Measurements from ENCODE around the gene HECTD2. TPM values are rescaled to one million over a fixed set of nuclear protein-coding genes. Genes with fewer than 3 reads are reported as not detected.

The HECTD2 gene
- total RNA-seq, 2 experiments from 2014 or later = 0.16 to 0.78 TPM

DNA sequence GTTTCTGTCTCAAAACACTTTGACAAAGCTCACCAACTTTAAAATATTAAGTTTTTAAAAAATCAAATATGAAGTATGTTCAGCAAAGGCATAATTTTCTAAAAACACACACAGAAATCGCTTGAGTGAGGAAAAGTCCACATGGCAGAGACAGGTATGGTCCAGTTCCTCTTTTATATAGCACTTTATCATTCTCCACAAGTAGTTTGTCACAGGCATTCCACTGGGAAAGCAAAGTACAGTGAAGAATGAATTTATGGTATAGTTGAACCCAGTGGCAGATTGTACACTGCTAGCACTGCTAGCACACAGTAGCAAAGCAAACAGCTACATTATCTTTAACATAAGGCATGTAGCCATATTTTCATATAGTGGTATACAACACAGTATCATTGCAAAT lies 102.3 kb downstream of the HECTD2 start:
- H4K20me1 ChIP-seq (ENCODE audit: insufficient read depth, low read length) = no peaks in the 10 kb centered on the region
- no peak overlapping the region for H3K27ac ChIP-seq (ENCODE audit: low read depth, low read length, poor library complexity, severe bottlenecking)
- ChIA-PET POLR2A (no interaction called here), CTCF (ENCODE audit: unreplicated experiment) (no interaction called here)
- H3K9me2 ChIP-seq (ENCODE audit: insufficient read depth, low read length) = no peaks in the 10 kb centered on the region
- H3K4me1 ChIP-seq (ENCODE audit: insufficient read depth, low read length, poor library complexity, severe bottlenecking) = no peaks in the 10 kb centered on the region
- H3K4me3 ChIP-seq (ENCODE audit: low read depth, low read length, poor library complexity, severe bottlenecking) = no peak overlapping the region
- H3K79me2 ChIP-seq (ENCODE audit: insufficient read depth, low read depth, low read length) = no peaks in the 10 kb centered on the region
- DNase-seq (ENCODE audit: low spot score) = no peak
- TF ChIP-seq, protein P1, sequence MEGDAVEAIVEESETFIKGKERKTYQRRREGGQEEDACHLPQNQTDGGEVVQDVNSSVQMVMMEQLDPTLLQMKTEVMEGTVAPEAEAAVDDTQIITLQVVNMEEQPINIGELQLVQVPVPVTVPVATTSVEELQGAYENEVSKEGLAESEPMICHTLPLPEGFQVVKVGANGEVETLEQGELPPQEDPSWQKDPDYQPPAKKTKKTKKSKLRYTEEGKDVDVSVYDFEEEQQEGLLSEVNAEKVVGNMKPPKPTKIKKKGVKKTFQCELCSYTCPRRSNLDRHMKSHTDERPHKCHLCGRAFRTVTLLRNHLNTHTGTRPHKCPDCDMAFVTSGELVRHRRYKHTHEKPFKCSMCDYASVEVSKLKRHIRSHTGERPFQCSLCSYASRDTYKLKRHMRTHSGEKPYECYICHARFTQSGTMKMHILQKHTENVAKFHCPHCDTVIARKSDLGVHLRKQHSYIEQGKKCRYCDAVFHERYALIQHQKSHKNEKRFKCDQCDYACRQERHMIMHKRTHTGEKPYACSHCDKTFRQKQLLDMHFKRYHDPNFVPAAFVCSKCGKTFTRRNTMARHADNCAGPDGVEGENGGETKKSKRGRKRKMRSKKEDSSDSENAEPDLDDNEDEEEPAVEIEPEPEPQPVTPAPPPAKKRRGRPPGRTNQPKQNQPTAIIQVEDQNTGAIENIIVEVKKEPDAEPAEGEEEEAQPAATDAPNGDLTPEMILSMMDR (conservative IDR thresholded peaks at IDR 0.05; ENCODE audit: low read length) = no peak
- no peak for TF ChIP-seq EZH2phosphoT487 (IDR thresholded peaks at IDR 0.05; ENCODE audit: borderline replicate concordance, low read depth, low read length)
- BruUV-seq (replicated peaks) = no TSS peak
- H3K36me3 ChIP-seq (ENCODE audit: insufficient read depth, low read length) = no peaks in the 10 kb centered on the region
- H2AFZ ChIP-seq (ENCODE audit: low read length) = no peak overlapping the region
- H3K9me3 ChIP-seq (ENCODE audit: low read length) = no peaks in the 10 kb centered on the region
- intact Hi-C loops (cut with micrococcal nuclease; ENCODE audit: unreplicated experiment) = no loop called here
- no peak overlapping the region for H3K4me2 ChIP-seq (ENCODE audit: low read length)

DNA sequence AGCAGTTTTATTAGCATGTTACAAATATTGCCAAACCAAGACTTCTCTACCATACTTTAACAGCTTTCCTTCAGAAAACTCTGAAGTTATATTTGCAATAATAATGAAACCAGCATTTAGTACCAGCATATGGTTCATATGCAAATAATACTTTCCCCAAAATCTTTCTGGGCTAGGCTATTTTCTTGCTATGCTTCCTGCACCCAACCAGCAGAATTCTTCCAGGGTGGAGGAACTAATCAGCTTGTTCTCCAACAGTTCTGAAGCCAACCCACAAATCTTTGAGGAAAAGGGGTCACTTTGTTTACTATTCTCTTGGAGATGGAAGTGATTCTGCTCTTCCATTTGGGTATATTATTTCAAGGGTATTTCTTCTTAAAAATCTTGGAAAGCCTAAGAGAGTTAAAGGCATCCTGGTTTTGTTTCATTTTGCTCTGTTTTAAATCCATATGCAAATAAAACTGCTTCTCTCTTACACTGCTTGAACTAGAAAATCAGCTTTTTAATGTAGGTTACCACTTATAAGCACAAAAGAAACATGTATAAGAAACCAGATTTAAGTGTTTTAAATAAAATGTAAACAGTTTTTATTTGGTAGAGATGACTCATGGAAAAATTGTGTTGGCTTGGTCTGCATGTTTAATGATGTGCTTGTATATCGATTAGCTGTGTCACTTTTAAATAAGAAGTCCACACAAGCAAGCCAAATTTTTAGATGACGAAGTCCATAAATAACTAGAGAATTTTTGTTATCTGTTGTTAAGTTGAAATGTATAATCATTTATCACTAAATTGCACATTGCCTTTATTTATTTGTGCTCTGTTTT lies 103.7 kb downstream of the HECTD2 start:
- no peak overlapping the region for H3K27ac ChIP-seq (ENCODE audit: low read depth, low read length, poor library complexity, severe bottlenecking)
- H3K4me1 ChIP-seq (ENCODE audit: insufficient read depth, low read length, poor library complexity, severe bottlenecking) = no peaks in the 10 kb centered on the region
- H3K4me2 ChIP-seq (ENCODE audit: low read length) = no peak overlapping the region
- POLR2A ChIA-PET = interaction anchor here (0.7 kb wide), 1 partner anchor 12 kb away, joined by 4 read pairs; no protein-coding TSS in a partner anchor
- H3K36me3 ChIP-seq (ENCODE audit: insufficient read depth, low read length) = no peaks in the 10 kb centered on the region
- no peak for TF ChIP-seq EZH2phosphoT487 (IDR thresholded peaks at IDR 0.05; ENCODE audit: borderline replicate concordance, low read depth, low read length)
- TF ChIP-seq, protein P1 (conservative IDR thresholded peaks at IDR 0.05; ENCODE audit: low read length) = no peak
- H3K4me3 ChIP-seq (ENCODE audit: low read depth, low read length, poor library complexity, severe bottlenecking) = no peak overlapping the region
- no peaks in the 10 kb centered on the region for H3K79me2 ChIP-seq (ENCODE audit: insufficient read depth, low read depth, low read length)
- CTCF ChIA-PET (ENCODE audit: unreplicated experiment) = no interaction called here
- intact Hi-C loops (cut with micrococcal nuclease; ENCODE audit: unreplicated experiment) = no loop called here
- DNase-seq (ENCODE audit: low spot score) = no peak
- no TSS peak for BruUV-seq (replicated peaks)
- H3K9me2 ChIP-seq (ENCODE audit: insufficient read depth, low read length) = no peaks in the 10 kb centered on the region
- no peaks in the 10 kb centered on the region for H4K20me1 ChIP-seq (ENCODE audit: insufficient read depth, low read length)
- H3K9me3 ChIP-seq (ENCODE audit: low read length) = no peaks in the 10 kb centered on the region
- no peak overlapping the region for H2AFZ ChIP-seq (ENCODE audit: low read length)

DNA sequence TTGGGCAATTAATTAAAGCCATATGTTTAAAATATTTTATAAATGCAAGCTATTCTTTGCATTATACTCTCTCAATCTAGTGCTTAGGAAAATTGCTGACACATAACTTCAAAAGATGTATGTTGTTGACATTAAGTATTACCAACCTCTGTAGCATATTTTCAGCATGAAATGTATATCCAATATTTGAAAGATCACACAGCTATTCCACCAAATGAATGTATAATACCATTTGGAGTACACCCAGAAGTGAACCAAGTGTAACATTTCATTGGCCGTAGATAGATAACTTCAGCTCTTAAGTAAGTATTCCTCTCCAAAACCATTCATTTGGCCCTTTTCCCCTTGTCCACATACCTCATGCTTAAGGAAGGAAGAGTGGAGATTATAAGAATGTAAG lies 104.6 kb downstream of the HECTD2 start:
- Histone ChIP-seq H3K4me2 (ENCODE audit: low read length) (no peak overlapping the region), H4K20me1 (ENCODE audit: insufficient read depth, low read length) (no peaks in the 10 kb centered on the region), H3K4me3 (ENCODE audit: low read depth, low read length, poor library complexity, severe bottlenecking) (no peak overlapping the region), H3K36me3 (ENCODE audit: insufficient read depth, low read length) (no peaks in the 10 kb centered on the region), H3K79me2 (ENCODE audit: insufficient read depth, low read depth, low read length) (no peaks in the 10 kb centered on the region), H3K4me1 (ENCODE audit: insufficient read depth, low read length, poor library complexity, severe bottlenecking) (no peaks in the 10 kb centered on the region), H3K9me2 (ENCODE audit: insufficient read depth, low read length) (no peaks in the 10 kb centered on the region), H2AFZ (ENCODE audit: low read length) (no peak overlapping the region), H3K27ac (ENCODE audit: low read depth, low read length, poor library complexity, severe bottlenecking) (no peak overlapping the region), H3K9me3 (ENCODE audit: low read length) (no peaks in the 10 kb centered on the region)
- POLR2A ChIA-PET = interaction anchor here (0.7 to 1.0 kb wide), 3 partner anchors 13 to 358 kb away, joined by 3 to 4 read pairs (median 4); no protein-coding TSS in a partner anchor
- no peak for DNase-seq (ENCODE audit: low spot score)
- intact Hi-C loops (cut with micrococcal nuclease; ENCODE audit: unreplicated experiment) = no loop called here
- TF ChIP-seq EZH2phosphoT487 (IDR thresholded peaks at IDR 0.05; ENCODE audit: borderline replicate concordance, low read depth, low read length) = no peak
- TF ChIP-seq, protein P1 (conservative IDR thresholded peaks at IDR 0.05; ENCODE audit: low read length) = no peak
- CTCF ChIA-PET (ENCODE audit: unreplicated experiment) = no interaction called here
- BruUV-seq (replicated peaks) = no TSS peak
